ENCODE results near the gene RWDD2A.
A peak's percentile ranks its signal among the peaks of the same experiment; 100 is the strongest.

RWDD2A gene

DNA sequence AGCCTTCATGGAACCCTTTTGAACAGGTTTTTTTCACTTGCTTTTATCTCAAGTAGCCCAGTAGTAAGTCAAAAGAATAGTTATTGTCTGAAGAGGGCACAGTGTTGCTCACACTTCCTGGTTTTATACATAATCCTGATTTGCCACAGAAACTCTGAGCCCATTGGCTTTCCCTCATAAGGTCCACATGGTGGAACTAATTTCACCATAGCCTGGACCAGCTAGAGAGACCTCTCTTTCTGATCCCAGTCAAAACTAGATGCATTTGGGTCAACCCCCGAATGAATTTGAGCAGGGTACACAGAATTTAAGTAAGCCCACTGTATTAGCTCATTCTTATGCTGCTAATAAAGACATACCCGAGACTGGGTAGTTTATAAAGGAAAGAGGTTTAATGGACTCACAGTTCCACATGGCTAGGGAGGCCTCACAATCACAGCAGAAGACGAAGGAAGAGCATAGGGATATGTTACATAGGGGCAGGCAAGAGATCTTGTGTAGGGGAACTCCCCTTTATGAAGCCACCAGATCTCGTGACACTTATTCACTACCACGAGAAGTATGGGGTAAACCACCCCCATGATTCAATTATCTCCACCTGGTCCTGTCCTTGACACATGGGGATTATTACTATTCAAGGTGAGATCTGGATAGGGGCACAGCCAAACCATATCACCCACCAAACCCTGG, 6.2 kb downstream of the RWDD2A start:
- no peak for DNase-seq

GRCh38 chr6:83199863-83200225, 6.7 kb downstream of the RWDD2A start:
- no peak for DNase-seq

GRCh38 chr6:83202031-83202430, 8.9 kb downstream of the RWDD2A start:
- DNase-seq, result no peak

- DNase-seq, result peak; percentile 90
Measured at GRCh38 chr6:83215131-83216047, 22.2 kb downstream of the RWDD2A start.

DNA sequence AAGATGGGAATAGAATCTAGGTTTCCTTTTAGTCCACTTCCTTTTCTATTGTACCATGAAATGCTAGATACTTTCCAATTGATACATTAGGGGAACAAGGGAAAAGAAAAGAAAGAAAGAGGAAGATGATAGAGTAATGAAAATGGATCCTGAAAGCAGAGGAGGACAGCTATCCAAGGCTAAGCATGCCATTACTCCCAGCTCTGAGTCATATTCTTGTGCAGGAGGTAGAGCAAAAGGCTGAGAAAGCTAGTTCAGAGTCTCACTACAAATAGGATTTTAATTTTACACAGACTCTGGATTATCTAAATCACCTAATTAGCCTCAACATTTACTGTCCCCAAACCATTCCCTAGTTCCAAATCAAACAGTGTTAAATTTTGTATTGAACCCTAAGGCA, 23.6 kb downstream of the RWDD2A start:
- no peak for DNase-seq

GRCh38 chr6:83218646-83219045, 25.5 kb downstream of the RWDD2A start:
- no peak for DNase-seq

- no peak for DNase-seq
Measured at GRCh38 chr6:83220121-83220520, 27.0 kb downstream of the RWDD2A start.

DNA sequence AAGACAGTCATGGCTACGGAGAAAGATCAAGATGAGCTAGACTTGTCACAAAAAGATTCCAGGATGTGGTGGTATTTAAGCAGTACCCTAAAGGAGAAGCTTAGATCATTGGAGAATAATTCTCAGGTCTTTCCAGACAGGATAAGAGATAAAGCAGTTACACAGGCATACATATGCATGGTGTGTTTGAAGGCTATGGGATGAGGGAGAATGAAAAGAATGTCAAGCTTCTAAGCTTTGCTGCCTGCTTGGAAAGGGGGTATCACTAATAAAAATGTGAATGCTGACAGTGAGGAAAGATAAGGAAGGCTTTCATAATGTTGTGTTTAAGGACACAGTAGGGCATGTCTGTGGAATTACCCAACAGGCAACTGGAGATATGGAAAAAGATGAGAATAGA, 28.1 kb downstream of the RWDD2A start:
- no peak for DNase-seq

DNA sequence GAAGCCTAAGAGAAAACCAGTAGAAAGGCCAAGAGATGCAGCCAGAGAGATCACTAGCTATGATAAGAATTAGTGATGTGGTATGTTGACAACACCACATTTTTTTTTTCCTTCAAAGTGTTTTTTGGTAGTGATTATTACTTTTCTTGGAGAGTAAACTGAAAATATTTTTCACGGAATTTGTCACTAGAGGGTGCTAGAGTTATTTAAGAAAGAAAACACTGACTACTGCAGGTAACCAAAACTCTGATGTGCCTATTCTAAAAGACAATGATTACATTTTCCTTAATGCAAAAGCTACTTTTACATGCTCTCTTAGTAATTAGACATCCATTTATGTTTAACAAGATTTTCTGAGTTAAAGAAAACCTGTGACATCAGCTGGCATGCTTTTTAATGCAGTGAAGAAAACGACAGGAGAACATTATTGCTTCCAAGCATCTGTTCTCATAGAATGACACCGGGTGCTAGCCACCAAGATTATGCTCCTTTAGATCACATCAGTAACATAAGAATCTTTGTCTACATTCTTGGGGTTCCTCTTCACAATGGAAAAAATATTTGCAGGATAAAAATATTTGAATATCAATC, 28.8 kb downstream of the RWDD2A start:
- DNase-seq, result peak; percentile 75

DNA sequence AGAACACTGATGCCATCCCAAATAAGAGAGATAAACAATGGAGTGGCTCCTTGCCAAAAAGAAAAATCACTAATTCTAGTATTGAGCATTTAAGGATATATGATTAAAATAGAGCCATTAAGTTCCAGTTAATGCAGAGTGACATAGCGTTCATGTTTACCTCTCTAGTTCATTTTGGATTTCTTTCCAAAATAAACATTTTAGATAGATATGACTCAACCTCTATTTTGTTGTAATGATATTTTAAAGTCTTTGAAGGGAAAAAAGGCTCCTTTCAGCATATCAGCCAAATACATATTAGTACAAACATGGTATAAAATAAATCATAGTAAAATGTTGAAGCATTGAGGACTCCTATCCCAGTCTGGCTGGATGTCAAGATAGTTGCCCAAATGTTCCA, 33.4 kb downstream of the RWDD2A start:
- DNase-seq, result no peak

GRCh38 chr6:83231146-83231545, 38.0 kb downstream of the RWDD2A start:
- no peak for DNase-seq

- DNase-seq, result no peak
Measured at GRCh38 chr6:83247471-83247870, 54.3 kb downstream of the RWDD2A start.

Data from AML-193 (cell line).